H1 (cell line): ENCODE results near the gene STK39.

Experiments
- EP300 ChIP-seq, 2 experiments: IDR thresholded peaks; 1 replicate in 1 of 2; 2 replicates in 1 of 2; pipeline ENCODE4 v1.6.1; 2011 to 2012; ENCODE audit warnings: low read depth in 2 of 2, low read length in 2 of 2, mild to moderate bottlenecking in 2 of 2, borderline replicate concordance in 1 of 2, inconsistent platforms in 1 of 2, moderate library complexity in 1 of 2
- HDAC6 ChIP-seq: IDR thresholded peaks from one replicate; pipeline ENCODE4 v1.7.1; 2012; ENCODE audit warnings: low read depth, mild to moderate bottlenecking, inconsistent platforms, low read length, moderate library complexity
- POLR2AphosphoS5 ChIP-seq: IDR thresholded peaks from 2 replicates; pipeline ENCODE4 v1.6.1; 2011; ENCODE audit warnings: low read depth, low read length
- RBBP5 ChIP-seq: IDR thresholded peaks from 2 replicates; pipeline ENCODE4 v1.7.1; 2012; ENCODE audit warnings: low read depth, mild to moderate bottlenecking, inconsistent platforms, low read length, moderate library complexity, borderline replicate concordance
- TAF7 ChIP-seq: optimal IDR thresholded peaks from 2 replicates; pipeline ENCODE3; 2011; ENCODE audit warnings: low read depth, mild to moderate bottlenecking, inconsistent platforms, low read length, moderate library complexity, borderline replicate concordance
- TEAD4 ChIP-seq: IDR thresholded peaks from 2 replicates; pipeline ENCODE4 v1.6.1; 2012; ENCODE audit warnings: low read depth, low read length, inconsistent platforms, mixed read lengths
- TF ChIP-seq, protein P1 (sequence below), 3 experiments: IDR thresholded peaks; 1 replicate in 2 of 3; 2 replicates in 1 of 3; pipeline versions ENCODE4 v1.5.1 to v1.6.1; 2011; ENCODE audit warnings: low read length in 3 of 3, mild to moderate bottlenecking in 3 of 3, inconsistent platforms in 2 of 3, low read depth in 1 of 3, moderate library complexity in 1 of 3; ENCODE audit not compliant: insufficient read depth in 1 of 3; ENCODE audit errors: control extremely low read depth in 1 of 3

DNA sequence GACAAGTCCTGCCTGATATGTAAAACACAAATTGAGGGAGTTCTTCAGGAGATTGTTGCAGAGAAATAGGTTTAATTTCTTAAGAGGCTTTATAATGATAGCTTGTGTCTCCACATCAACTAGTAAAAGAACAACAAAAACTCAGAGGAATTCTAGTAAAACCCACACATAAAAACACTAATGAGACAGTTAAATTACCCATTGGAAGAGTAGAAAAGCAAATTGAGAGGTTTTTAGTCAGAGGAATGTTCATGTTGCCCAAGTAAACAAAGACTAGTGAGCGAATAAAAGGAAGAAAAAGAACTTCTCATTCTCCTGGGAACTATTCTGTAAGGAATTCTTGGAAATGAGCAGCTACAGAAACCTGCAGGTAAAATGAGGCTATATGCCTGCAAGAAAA, 330.6 kb downstream of the STK39 start:
- TF ChIP-seq, protein P1, sequence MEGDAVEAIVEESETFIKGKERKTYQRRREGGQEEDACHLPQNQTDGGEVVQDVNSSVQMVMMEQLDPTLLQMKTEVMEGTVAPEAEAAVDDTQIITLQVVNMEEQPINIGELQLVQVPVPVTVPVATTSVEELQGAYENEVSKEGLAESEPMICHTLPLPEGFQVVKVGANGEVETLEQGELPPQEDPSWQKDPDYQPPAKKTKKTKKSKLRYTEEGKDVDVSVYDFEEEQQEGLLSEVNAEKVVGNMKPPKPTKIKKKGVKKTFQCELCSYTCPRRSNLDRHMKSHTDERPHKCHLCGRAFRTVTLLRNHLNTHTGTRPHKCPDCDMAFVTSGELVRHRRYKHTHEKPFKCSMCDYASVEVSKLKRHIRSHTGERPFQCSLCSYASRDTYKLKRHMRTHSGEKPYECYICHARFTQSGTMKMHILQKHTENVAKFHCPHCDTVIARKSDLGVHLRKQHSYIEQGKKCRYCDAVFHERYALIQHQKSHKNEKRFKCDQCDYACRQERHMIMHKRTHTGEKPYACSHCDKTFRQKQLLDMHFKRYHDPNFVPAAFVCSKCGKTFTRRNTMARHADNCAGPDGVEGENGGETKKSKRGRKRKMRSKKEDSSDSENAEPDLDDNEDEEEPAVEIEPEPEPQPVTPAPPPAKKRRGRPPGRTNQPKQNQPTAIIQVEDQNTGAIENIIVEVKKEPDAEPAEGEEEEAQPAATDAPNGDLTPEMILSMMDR (IDR thresholded peaks at IDR 0.05; ENCODE audit: control extremely low read depth in 1 of 3, insufficient read depth in 1 of 3, low read depth in 1 of 3, low read length in 3 of 3), result no peak
- TF ChIP-seq RBBP5, result no peak
- no peak for TF ChIP-seq POLR2AphosphoS5
- no peak for TF ChIP-seq EP300 (IDR thresholded peaks at IDR 0.05; ENCODE audit: borderline replicate concordance in 1 of 2, low read depth in 2 of 2, low read length in 2 of 2)
- TF ChIP-seq TAF7, result no peak
- no peak for TF ChIP-seq HDAC6
- TF ChIP-seq TEAD4, result no peak
